HCT116 (cell line): ENCODE data around the gene PHF2.

Experiments
- EZH2 ChIP-seq: fragments of 200-600 bp; sonication (generic); IDR thresholded peaks from 2 replicates; pipeline ENCODE4 v1.6.1; 2017; ENCODE audit warnings: antibody characterized with exemption, mixed run types
- JUND ChIP-seq: IDR thresholded peaks from 2 replicates; pipeline ENCODE4 v1.6.1; 2012
- POLR2A ChIP-seq: IDR thresholded peaks from 2 replicates; pipeline ENCODE4 v1.7.0; 2011; ENCODE audit warnings: borderline replicate concordance; ENCODE audit not compliant: insufficient read depth, insufficient read length; ENCODE audit errors: extremely low read depth
- POLR2AphosphoS5 ChIP-seq: IDR thresholded peaks from 2 replicates; pipeline ENCODE4 v1.6.1; 2011; ENCODE audit warnings: mild to moderate bottlenecking, low read depth, low read length, moderate library complexity
- SP1 ChIP-seq: IDR thresholded peaks from 2 replicates; pipeline ENCODE4 v1.6.1; 2012; ENCODE audit warnings: low read depth
- ZNF274 ChIP-seq: fragments of 200-500 bp; sonication (Bioruptor generic); IDR thresholded peaks from 2 replicates; pipeline ENCODE4 v1.6.1; 2014; ENCODE audit warnings: mild to moderate bottlenecking, low read depth, low read length, inconsistent platforms
- TF ChIP-seq, protein P1 (sequence below), 3 experiments: fragments of 200-600 bp in 1 of 3; sonication (generic) in 1 of 3; IDR thresholded peaks in 2 of 3; conservative IDR thresholded peaks in 1 of 3; 2 replicates each; pipeline ENCODE4 v1.5.1; 2012 to 2017; ENCODE audit warnings: low read depth in 2 of 3, low read length in 2 of 3, antibody characterized with exemption in 1 of 3, borderline replicate concordance in 1 of 3, control low read depth in 1 of 3, mild to moderate bottlenecking in 1 of 3, mixed read lengths in 1 of 3, mixed run types in 1 of 3, moderate library complexity in 1 of 3; ENCODE audit not compliant: insufficient read depth in 1 of 3

DNA sequence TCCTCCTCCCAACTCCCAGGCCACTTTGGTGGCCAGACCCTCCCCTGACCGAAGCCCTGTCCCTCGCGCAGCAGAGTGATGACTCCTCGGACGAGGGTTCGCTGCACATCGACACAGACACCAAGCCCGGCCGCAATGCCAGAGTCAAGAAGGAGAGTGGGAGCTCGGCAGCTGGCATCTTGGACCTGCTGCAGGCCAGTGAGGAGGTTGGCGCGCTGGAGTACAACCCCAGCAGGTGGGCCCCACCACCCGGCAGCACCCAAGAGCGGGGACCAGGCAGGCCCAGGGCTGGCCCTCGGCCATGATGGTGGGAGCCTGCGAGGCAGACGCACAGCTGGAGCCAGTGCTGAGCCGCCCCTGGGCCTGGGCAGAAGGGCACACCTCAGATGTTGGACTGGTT lies 90.6 kb downstream of the PHF2 start:
- no peak for TF ChIP-seq POLR2AphosphoS5
- TF ChIP-seq JUND: no peak
- TF ChIP-seq, protein P1, sequence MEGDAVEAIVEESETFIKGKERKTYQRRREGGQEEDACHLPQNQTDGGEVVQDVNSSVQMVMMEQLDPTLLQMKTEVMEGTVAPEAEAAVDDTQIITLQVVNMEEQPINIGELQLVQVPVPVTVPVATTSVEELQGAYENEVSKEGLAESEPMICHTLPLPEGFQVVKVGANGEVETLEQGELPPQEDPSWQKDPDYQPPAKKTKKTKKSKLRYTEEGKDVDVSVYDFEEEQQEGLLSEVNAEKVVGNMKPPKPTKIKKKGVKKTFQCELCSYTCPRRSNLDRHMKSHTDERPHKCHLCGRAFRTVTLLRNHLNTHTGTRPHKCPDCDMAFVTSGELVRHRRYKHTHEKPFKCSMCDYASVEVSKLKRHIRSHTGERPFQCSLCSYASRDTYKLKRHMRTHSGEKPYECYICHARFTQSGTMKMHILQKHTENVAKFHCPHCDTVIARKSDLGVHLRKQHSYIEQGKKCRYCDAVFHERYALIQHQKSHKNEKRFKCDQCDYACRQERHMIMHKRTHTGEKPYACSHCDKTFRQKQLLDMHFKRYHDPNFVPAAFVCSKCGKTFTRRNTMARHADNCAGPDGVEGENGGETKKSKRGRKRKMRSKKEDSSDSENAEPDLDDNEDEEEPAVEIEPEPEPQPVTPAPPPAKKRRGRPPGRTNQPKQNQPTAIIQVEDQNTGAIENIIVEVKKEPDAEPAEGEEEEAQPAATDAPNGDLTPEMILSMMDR (IDR thresholded peaks at IDR 0.05 in 2 of 3, conservative IDR thresholded peaks at IDR 0.05 in 1 of 3; ENCODE audit: borderline replicate concordance in 1 of 3, insufficient read depth in 1 of 3, low read depth in 2 of 3, low read length in 2 of 3): no peak
- TF ChIP-seq SP1: no peak
- TF ChIP-seq EZH2: no peak
- TF ChIP-seq POLR2A: no peak
- no peak for TF ChIP-seq ZNF274
